Kidney epithelial cell (primary cell): Measurements from ENCODE around the gene MTERF4. TPM values are rescaled to one million over a fixed set of nuclear protein-coding genes. Genes with fewer than 3 reads are reported as not detected.

ENCODE experiments used
- DNase-seq: peaks from one replicate; pipeline ENCODE4 v3.0.0-alpha.2; 2010; ENCODE audit warnings: low read depth
- H3K27me3 ChIP-seq: 2 replicates; pipeline ENCODE4 v1.6.0; 2011; ENCODE audit warnings: low read length; ENCODE audit not compliant: control insufficient read depth, insufficient read depth
- H3K36me3 ChIP-seq: 2 replicates; pipeline ENCODE4 v1.5.1; 2011; ENCODE audit warnings: low read length; ENCODE audit not compliant: control insufficient read depth, insufficient read depth
- H3K4me3 ChIP-seq: 2 replicates; pipeline ENCODE4 v1.5.1; 2011; ENCODE audit warnings: low read depth, mild to moderate bottlenecking, control low read depth, low read length
- total RNA-seq: library from RNA; depleted of rRNA; stranded (reverse); fragments of >200 nt; gene quantifications from 2 replicates; pipeline ENCODE4 v1.2.3, GENCODE V29; 2015
- TF ChIP-seq, protein P1 (sequence below): IDR thresholded peaks from 2 replicates; pipeline ENCODE4 v1.5.1; 2011; ENCODE audit warnings: mild to moderate bottlenecking, moderate library complexity, low read length, control low read depth, inconsistent platforms; ENCODE audit not compliant: insufficient read depth, poor library complexity, severe bottlenecking

Gene MTERF4
- total RNA-seq, 1 donor from 2014 or later, result 33.3 TPM

DNA sequence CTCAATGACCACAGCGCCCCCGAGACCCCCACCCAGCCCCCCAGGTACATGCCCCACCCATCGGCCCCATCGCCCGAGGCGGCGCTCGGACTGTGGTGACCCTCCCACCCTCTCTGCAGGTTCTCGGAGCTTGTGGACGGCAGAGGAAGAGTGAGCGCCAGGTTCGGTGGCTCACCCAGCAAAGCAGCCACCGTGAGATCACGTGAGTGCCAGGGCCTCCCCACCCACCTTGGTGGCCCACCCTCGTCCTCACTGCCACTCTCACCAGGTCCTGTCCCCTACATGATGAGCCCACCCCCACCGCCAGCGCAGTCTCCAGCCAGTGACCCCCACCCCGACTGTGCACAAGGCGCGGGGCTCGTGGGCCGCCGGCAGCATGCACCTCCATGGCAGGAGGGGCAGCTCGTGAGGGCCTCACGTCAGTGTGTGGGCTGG is 30.4 kb downstream of the MTERF4 start:
- H3K36me3 ChIP-seq, result no peaks in the 10 kb centered on the region
- H3K4me3 ChIP-seq, result no peak overlapping the region
- no peak for DNase-seq
- TF ChIP-seq, protein P1, sequence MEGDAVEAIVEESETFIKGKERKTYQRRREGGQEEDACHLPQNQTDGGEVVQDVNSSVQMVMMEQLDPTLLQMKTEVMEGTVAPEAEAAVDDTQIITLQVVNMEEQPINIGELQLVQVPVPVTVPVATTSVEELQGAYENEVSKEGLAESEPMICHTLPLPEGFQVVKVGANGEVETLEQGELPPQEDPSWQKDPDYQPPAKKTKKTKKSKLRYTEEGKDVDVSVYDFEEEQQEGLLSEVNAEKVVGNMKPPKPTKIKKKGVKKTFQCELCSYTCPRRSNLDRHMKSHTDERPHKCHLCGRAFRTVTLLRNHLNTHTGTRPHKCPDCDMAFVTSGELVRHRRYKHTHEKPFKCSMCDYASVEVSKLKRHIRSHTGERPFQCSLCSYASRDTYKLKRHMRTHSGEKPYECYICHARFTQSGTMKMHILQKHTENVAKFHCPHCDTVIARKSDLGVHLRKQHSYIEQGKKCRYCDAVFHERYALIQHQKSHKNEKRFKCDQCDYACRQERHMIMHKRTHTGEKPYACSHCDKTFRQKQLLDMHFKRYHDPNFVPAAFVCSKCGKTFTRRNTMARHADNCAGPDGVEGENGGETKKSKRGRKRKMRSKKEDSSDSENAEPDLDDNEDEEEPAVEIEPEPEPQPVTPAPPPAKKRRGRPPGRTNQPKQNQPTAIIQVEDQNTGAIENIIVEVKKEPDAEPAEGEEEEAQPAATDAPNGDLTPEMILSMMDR, result no peak
- H3K27me3 ChIP-seq, result peaks cover 44% of the 10 kb centered on the region

DNA sequence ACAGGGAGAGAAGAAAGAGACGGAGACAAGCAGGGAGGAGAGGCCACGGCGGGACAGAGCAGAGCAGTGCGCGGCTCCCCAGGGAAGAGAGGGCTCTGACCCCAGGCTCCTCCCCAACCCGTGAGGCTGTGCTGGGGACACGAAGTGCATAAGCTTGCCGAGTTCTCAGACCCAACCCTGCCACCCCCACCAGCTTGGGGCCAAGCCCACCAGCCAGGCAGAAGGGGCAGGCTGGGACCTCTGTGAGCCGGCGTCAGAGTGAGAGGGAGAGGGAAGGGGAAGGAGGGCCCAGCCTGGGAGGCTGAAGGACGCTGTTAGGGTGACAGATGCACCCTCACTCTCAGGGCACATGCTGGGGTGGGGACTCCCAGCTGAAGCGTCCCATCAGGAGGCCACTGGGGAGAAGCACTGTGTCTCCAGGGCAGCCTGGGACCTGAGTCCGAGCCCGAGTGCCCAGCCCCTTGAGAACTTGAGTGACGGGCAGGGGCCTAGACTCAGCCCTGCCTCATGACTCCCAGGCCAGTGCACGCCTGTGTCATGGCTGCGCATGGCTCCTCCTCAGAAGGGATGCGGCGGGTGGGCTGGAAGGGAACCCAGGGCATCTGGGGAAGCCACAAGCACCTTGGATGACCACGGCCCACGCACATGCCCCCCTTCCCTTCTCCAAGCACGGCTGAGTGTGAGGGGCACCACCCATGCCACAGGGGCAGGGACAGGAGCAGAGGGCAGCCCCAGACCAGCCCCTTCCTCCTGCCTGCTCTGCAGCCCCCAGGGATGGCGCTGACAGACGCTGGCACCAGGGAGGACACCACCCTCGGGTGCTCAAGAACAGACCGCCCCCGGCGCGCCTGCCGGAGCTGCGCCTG is 31.0 kb downstream of the MTERF4 start:
- no peaks in the 10 kb centered on the region for H3K36me3 ChIP-seq
- no peak overlapping the region for H3K4me3 ChIP-seq
- peaks cover 48% of the 10 kb centered on the region for H3K27me3 ChIP-seq
- TF ChIP-seq, protein P1, result no peak
- DNase-seq, result no peak

GRCh38 chr2:241070361-241070760 is 31.7 kb downstream of the MTERF4 start:
- no peak for DNase-seq
- TF ChIP-seq, protein P1, result no peak
- no peaks in the 10 kb centered on the region for H3K36me3 ChIP-seq
- no peak overlapping the region for H3K4me3 ChIP-seq
- peaks cover 53% of the 10 kb centered on the region for H3K27me3 ChIP-seq

GRCh38 chr2:241069821-241070281 is 32.2 kb downstream of the MTERF4 start:
- no peaks in the 10 kb centered on the region for H3K36me3 ChIP-seq
- no peak overlapping the region for H3K4me3 ChIP-seq
- DNase-seq, result no peak
- TF ChIP-seq, protein P1, result no peak
- peaks cover 58% of the 10 kb centered on the region for H3K27me3 ChIP-seq

DNA sequence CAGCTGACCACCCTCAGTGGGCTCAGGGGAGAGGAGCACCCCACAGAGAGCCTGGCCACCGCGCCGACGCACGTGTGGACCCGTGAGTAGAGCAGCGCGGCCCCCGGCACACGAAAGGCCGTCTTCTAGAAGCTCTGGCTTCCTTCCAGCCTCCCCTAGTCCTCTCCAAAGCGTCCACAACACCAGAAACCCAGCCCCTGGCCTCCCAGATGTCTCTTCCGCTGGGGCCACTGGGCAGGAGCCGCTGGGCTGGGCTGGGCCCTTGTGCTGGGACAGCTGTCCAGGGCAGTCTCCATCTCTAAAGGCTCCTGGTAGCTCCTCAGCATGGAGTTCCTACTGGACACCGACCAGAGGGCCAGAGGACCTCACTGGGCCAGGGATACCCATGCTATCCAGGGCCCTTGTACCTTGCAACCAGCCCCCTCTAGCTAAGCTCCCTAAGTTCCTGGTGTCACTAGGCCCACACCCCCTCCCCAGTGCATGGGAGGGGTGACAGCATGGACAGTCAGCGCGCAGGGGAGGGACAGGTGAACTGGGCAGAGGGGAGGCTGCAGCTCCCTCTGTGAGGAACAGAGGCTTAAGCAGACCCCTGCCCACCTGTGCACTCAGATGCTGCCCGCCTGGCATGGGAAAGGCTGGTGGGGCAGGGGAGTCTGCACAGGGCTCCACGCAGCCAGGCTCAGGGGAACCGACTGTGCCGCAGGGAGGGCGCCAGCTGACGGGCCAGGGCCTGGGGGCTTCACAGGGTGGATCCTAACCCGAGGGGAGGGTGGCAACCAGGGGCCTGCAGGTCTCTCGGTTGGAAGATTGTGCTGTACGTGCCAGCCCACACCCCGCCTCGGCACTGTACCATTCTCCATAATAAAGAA is 32.9 kb downstream of the MTERF4 start:
- Histone ChIP-seq H3K27me3 (peaks cover 65% of the 10 kb centered on the region), H3K36me3 (no peaks in the 10 kb centered on the region), H3K4me3 (no peak overlapping the region)
- TF ChIP-seq, protein P1, result no peak
- DNase-seq, result no peak
